GM18870 (cell line): ENCODE measurements around the gene NUDT11.
"Not testable (repeated sequence)": the region's sequence is repeated elsewhere in the genome, so short reads cannot be mapped to it uniquely, and the experiment has no call there.

Experiments
- ATAC-seq: cut with Tn5 transposase; IDR thresholded peaks from one replicate; pipeline ENCODE4 v1.9.1; 2021; ENCODE audit warnings: moderate library complexity; ENCODE audit not compliant: unreplicated experiment

The NUDT11 gene

GRCh38 chrX:51496501-51497291 is at the start of gene NUDT11:
Gene NUDT11, minus strand, starts transcription at chrX:51496592. Its CDS starts 148 bp downstream, at chrX:51496444.
- ATAC-seq = no peak

DNA sequence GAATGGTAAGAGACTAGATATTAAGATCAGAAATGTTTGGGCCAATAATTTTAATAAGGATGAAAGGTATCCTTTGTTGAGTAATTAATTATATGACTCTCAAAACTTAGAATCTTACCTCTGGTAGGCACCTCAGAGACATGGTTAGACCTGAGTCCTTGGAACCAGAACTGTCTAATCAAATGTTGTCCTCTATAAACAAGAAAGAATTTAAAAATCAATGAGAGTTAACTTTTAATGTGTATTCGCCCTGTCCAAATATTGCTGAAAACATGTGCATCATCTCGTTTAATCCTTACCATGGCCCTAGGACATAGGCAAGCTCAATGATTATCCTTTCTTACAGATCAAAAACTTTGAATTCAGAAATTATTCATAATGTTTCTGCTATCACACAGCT is 24.0 kb upstream of the NUDT11 start:
- ATAC-seq = no peak

DNA sequence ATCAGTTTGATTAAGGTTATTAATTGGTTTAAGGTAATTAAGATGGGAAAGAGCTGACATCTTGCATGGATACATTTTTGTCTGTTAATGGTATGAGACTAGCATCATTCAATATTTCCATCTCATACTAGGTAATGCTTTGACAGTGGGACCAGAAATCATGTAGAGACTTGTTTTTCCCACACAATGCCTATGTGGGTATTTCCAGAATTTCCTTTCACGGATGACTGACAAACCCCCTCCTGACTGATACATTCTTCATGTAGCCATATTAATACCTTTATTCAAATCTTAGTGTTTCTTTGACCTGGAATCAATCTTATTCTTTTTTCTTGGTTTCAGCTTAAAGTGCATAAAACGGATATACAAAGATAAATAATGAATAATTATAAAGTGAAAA is 22.7 kb upstream of the NUDT11 start:
- ATAC-seq = not testable (repeated sequence)

DNA sequence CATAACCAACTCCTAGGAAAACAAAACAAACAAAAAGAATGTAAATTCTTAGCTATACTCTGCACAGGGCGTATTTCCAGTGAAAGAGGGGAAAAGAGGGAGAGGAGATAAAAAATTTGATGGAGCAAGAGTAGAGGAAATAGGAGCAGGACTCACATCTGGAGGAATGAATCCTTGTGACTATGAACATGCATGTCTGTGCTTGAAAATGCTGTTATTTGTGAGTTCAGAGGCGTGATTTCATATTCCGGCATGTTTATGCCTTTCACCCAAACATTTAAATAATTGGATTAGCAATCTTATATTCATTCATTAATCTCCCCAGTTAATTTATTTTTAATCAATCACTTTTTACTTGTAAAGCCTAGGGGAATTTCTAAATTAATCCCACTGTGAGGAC is 11.2 kb upstream of the NUDT11 start:
- ATAC-seq = no peak

- ATAC-seq = not testable (repeated sequence)
Observed at GRCh38 chrX:51495701-51496488, 497 bp downstream of the NUDT11 start.

- no peak for ATAC-seq
Observed at GRCh38 chrX:51494409-51494808, 2.0 kb downstream of the NUDT11 start.

DNA sequence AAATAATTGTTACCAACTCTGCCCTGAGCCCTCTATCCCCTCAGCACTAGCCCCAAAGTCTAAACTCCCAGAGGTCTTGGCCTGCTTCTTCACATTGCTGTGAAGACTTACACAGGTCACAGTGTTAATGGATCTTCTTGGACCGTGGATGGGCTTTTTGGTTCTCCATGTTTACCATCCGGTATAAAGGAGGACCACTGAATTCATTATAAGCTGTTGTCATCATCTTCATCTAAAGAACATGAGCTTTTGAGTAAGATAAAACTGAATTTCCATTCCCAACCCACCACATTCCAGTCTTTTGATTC is 8.5 kb downstream of the NUDT11 start:
- ATAC-seq = no peak

- ATAC-seq = no peak
Observed at GRCh38 chrX:51484616-51485015, 11.8 kb downstream of the NUDT11 start.

DNA sequence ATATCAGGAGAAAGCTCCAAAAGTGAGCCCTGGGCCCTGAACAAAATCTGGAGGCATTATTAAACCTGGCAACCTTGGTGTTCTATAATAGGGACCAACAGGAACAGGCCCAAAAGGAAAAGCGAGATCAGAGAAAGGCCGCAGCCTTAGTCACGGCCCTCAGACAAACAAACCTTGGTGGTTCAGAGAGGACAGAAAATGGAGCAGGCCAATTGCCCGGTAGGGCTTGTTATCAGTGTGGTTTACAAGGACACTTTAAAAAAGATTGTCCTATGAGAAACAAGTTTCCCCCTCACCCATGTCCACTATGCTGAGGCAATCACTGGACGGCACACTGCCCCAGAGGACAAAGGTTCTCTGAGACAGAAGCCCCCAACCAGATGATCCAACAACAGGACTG is 14.0 kb downstream of the NUDT11 start:
- not testable (repeated sequence) for ATAC-seq

GRCh38 chrX:51476930-51477329 is 19.5 kb downstream of the NUDT11 start:
- ATAC-seq = no peak

- ATAC-seq = no peak
Observed at GRCh38 chrX:51463322-51463721, 33.1 kb downstream of the NUDT11 start.

GRCh38 chrX:51461053-51462044 is 35.0 kb downstream of the NUDT11 start:
- ATAC-seq = no peak

GRCh38 chrX:51459125-51459524 is 37.3 kb downstream of the NUDT11 start:
- no peak for ATAC-seq

- no peak for ATAC-seq
Observed at GRCh38 chrX:51456814-51457213, 39.6 kb downstream of the NUDT11 start.

DNA sequence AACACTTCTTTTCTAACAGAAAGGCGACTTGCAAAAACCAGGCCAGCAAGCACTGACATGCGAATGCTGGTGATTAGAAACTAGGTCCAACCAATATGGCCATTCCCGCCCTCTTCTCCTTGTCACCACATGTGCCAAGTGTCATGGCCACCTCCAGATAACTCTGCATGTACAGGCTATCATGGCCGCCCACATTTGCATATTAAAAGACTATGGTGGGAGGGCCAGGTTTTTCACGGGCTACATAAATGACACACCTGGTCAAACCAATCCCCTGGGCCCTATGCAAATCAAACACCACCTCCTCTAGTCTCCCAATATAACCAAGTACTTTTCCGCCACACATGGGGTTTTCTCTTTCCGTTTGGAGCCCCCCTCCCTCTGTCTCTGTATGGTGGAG is 40.1 kb downstream of the NUDT11 start:
- ATAC-seq = no peak

- no peak for ATAC-seq
Observed at GRCh38 chrX:51440365-51440764, 56.0 kb downstream of the NUDT11 start.
